22Rv1 (cell line): ENCODE data around the gene GPC4.

Experiments
- H3K27ac ChIP-seq: fragments of 450-650 bp; 2 replicates; pipeline ENCODE4 v1.5.1; 2017
- ZFX ChIP-seq: fragments of 450-650 bp; IDR thresholded peaks from 2 replicates; pipeline ENCODE4 v1.6.1; 2017; ENCODE audit warnings: antibody characterized with exemption, borderline replicate concordance
- TF ChIP-seq, protein P1 (sequence below): fragments of 450-650 bp; IDR thresholded peaks from 2 replicates; pipeline ENCODE4 v1.5.1; 2017; ENCODE audit warnings: mild to moderate bottlenecking

The GPC4 gene

DNA sequence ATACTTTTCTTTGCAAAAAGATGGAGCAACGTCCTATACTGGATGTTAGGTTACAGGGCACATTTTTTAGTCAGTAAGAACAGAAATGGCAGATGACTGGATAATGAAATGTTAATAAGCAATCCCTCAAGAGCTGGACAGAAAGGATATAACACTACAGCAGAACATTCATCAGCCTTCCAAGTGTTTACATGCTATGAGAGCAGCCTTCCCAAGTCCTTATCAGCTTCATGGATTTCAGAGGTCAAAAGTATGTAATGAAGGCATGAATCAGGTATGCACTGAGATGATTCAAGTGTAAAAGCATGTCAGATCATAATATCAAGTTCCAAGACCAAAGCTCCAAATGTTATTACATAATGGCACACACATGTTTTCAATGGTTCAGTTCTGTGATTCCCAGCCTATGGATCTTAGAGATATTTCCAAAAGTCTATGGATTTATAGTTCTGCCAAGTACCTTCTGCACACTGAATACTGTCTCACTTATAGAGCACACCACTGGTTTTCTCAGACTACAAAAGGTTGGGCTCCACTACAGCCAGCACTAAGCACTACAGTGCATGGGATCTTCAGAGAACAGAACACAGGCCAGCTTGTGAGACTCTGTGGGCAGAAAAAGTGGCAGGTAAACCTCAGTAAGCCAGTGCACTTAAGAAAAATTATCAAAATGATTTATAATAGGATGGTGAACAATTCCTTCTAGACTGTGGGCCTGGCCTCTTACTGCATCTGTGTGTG, 49.2 kb downstream of the GPC4 start:
- H3K27ac ChIP-seq, result no peak overlapping the region
- TF ChIP-seq, protein P1, sequence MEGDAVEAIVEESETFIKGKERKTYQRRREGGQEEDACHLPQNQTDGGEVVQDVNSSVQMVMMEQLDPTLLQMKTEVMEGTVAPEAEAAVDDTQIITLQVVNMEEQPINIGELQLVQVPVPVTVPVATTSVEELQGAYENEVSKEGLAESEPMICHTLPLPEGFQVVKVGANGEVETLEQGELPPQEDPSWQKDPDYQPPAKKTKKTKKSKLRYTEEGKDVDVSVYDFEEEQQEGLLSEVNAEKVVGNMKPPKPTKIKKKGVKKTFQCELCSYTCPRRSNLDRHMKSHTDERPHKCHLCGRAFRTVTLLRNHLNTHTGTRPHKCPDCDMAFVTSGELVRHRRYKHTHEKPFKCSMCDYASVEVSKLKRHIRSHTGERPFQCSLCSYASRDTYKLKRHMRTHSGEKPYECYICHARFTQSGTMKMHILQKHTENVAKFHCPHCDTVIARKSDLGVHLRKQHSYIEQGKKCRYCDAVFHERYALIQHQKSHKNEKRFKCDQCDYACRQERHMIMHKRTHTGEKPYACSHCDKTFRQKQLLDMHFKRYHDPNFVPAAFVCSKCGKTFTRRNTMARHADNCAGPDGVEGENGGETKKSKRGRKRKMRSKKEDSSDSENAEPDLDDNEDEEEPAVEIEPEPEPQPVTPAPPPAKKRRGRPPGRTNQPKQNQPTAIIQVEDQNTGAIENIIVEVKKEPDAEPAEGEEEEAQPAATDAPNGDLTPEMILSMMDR, result no peak
- no peak for TF ChIP-seq ZFX

DNA sequence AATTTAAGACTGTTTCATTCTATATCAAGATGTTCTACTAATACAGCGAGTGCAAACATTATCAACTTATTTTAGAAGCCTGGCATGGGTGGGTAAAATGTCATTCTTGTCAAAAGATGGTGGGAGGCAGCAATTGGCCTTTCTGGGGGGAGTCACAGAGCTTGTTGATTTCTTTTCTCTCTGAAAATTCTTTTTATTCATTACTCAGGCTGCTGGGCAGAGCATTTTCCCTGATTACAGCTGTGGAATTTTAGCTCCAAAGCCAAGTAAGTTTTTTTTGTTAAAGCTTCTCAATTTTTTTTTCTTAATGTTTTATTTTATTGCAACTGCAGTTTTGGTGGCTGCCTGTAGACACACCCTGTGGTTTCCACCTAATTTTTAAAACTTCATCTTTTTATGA, 50.4 kb downstream of the GPC4 start:
- TF ChIP-seq, protein P1, result no peak
- no peak for TF ChIP-seq ZFX
- H3K27ac ChIP-seq, result no peak overlapping the region

DNA sequence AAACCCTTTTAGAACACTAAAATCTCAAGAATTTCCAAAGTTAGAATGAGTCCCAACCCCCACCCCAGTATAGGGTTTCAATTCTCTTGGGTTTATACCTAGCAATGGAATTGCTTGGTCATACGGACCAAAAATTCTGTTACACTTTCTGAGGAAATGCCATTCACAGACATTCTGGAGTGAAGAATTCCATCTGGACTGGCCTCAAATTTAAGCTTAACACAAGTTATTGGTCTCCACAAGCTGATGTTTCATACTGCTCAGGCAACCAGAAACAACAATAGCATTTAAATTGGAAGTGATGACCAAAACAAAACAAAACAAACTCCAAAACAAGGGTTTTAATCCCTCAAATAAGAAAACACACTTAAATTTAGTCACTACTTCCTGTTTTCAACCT, 51.1 kb downstream of the GPC4 start:
- TF ChIP-seq ZFX, result no peak
- TF ChIP-seq, protein P1, result no peak
- no peak overlapping the region for H3K27ac ChIP-seq

DNA sequence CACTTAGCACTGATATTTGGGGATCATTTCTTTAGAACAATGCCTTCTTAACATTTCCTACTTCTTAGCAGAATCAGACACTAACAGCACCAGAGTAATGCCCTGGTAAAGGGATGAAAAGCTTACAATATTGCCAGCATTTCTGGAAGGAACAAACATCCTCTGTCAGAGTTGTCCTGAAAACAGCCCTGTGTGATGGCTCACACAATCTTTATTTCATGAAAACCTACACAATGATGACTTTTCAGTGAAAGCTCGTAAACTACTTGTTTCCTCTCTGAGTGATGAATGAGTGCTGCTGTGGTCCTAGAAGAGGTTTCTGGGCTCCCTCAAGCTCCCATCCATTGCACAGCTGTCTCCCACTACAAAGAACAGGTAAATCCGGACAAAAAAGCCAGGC, 52.8 kb downstream of the GPC4 start:
- TF ChIP-seq, protein P1, result no peak
- no peak for TF ChIP-seq ZFX
- no peak overlapping the region for H3K27ac ChIP-seq

DNA sequence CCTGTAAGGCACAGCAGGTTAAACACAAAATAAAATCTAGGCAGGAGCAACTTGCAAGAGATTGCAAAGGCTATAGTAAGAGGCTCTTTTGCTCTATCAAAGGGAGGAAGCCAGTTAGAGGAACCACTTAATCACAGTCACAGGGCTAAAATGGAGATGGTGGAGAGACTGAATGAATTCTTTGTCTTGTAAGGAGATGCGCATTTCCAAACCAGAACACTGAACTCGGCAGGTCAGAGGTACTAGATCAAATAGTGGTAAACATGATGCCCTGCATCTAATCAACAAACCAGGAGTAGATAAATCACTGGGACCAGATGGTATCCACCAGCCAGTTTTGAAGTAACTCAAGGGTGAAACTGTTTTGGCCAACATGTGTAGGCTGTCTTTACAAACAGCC, 55.8 kb downstream of the GPC4 start:
- TF ChIP-seq, protein P1, result no peak
- no peak for TF ChIP-seq ZFX
- no peak overlapping the region for H3K27ac ChIP-seq

DNA sequence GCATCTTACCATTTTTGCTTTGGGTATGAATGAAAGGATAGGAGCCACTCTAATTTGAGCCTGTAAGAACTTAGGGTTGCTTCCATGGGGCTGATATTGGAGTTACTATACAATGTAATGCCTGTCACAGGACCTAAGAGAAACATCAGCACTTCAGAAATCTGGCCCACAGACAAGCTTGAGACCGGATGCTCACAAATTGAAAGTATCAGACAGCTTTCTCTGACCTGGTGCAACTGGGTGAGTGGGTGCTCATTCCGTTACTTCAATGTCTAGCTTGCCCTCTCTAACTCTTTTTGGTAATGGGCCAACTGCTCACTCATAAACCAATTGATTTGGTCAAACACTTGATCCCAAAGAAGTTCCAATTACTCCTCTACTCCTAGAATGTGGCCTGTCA, 62.1 kb downstream of the GPC4 start:
- TF ChIP-seq, protein P1, result no peak
- TF ChIP-seq ZFX, result no peak
- H3K27ac ChIP-seq, result no peak overlapping the region

DNA sequence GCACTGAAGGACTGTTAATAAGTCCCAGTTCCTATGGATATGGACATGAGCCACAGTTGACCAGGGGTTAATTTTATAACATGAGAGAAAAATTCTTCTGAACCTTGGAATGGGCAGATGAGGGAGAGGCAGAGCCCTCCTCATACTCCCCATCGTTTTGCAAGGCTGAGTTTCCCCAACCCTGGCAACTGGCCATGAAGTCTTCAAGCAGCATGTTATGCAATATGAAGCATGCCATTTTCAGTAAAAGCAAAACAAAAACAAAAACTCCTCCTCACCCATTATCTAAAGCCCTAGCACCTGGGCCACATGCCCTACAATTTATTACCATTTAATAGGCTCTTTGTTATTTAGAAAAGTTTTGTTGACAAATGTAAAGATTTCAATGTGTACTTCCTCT, 64.5 kb downstream of the GPC4 start:
- H3K27ac ChIP-seq, result no peak overlapping the region
- TF ChIP-seq ZFX, result no peak
- TF ChIP-seq, protein P1, result no peak
